GM18951 (cell line): ENCODE data around the gene NPEPL1.
"Not testable (repeated sequence)": the region's sequence is repeated elsewhere in the genome, so short reads cannot be mapped to it uniquely, and the experiment has no call there.

ENCODE experiments used
- POLR2A ChIP-seq: IDR thresholded peaks from 4 replicates; pipeline ENCODE4 v1.6.1; 2011; ENCODE audit warnings: mild to moderate bottlenecking; ENCODE audit not compliant: insufficient read length, insufficient read depth; ENCODE audit errors: extremely low read depth
- in situ Hi-C: fragments of 300-500 bp; cut with MboI; formaldehyde crosslinking; loops from one replicate; pipeline ENCODE4 v1.12.0; 2022; ENCODE audit warnings: low sequenced_read_pairs, mixed read lengths, inconsistent platforms; ENCODE audit not compliant: unreplicated experiment

NPEPL1 gene

GRCh38 chr20:58742668-58743566 is 50.3 kb downstream of the NPEPL1 start:
- in situ Hi-C loops = no loop called here
- no peak for TF ChIP-seq POLR2A

- in situ Hi-C loops = no loop called here
- no peak for TF ChIP-seq POLR2A
Measured at GRCh38 chr20:58743929-58744534, 51.4 kb downstream of the NPEPL1 start.

- TF ChIP-seq POLR2A = no peak
- in situ Hi-C loops = no loop called here
Measured at GRCh38 chr20:58744836-58745235, 52.2 kb downstream of the NPEPL1 start.

- in situ Hi-C loops = no loop called here
Measured at GRCh38 chr20:58745391-58745790, 52.8 kb downstream of the NPEPL1 start.

GRCh38 chr20:58746620-58747019 is 54.0 kb downstream of the NPEPL1 start:
- no peak for TF ChIP-seq POLR2A
- in situ Hi-C loops = no loop called here

More at GRCh38 chr20:58745391-58745790, 52.8 kb downstream of the NPEPL1 start:
- TF ChIP-seq POLR2A = no peak

GRCh38 chr20:58747211-58747610 is 54.6 kb downstream of the NPEPL1 start:
- TF ChIP-seq POLR2A = no peak
- in situ Hi-C loops = no loop called here

GRCh38 chr20:58748618-58749017 is 56.0 kb downstream of the NPEPL1 start:
- in situ Hi-C loops = no loop called here
- no peak for TF ChIP-seq POLR2A

- TF ChIP-seq POLR2A = no peak
- in situ Hi-C loops = no loop called here
Measured at GRCh38 chr20:58749098-58749769, 56.6 kb downstream of the NPEPL1 start.

GRCh38 chr20:58749979-58750378 is 57.4 kb downstream of the NPEPL1 start:
- no peak for TF ChIP-seq POLR2A
- in situ Hi-C loops = no loop called here

- in situ Hi-C loops = not testable (repeated sequence)
Measured at GRCh38 chr20:58750706-58751105, 58.1 kb downstream of the NPEPL1 start.

- in situ Hi-C loops = no loop called here
- TF ChIP-seq POLR2A = no peak
Measured at GRCh38 chr20:58751979-58752378, 59.4 kb downstream of the NPEPL1 start.

- no peak for TF ChIP-seq POLR2A
- in situ Hi-C loops = no loop called here
Measured at GRCh38 chr20:58752565-58752964, 60.0 kb downstream of the NPEPL1 start.

- in situ Hi-C loops = no loop called here
- no peak for TF ChIP-seq POLR2A
Measured at GRCh38 chr20:58753267-58753921, 60.8 kb downstream of the NPEPL1 start.
